Jurkat, Clone E6-1 (cell line): ENCODE measurements around the gene THSD8.
"Not testable (repeated sequence)": the region's sequence is repeated elsewhere in the genome, so short reads cannot be mapped to it uniquely, and the experiment has no call there.

ENCODE experiments used
- DNase-seq: peaks from one replicate; pipeline ENCODE4 v3.0.0-alpha.2; 2011; ENCODE audit warnings: low read depth, low spot score
- H3K4me3 ChIP-seq: 2 replicates; pipeline ENCODE4 v1.5.1; 2011; ENCODE audit warnings: mild to moderate bottlenecking, low read length, control low read depth, moderate library complexity

Gene THSD8

DNA sequence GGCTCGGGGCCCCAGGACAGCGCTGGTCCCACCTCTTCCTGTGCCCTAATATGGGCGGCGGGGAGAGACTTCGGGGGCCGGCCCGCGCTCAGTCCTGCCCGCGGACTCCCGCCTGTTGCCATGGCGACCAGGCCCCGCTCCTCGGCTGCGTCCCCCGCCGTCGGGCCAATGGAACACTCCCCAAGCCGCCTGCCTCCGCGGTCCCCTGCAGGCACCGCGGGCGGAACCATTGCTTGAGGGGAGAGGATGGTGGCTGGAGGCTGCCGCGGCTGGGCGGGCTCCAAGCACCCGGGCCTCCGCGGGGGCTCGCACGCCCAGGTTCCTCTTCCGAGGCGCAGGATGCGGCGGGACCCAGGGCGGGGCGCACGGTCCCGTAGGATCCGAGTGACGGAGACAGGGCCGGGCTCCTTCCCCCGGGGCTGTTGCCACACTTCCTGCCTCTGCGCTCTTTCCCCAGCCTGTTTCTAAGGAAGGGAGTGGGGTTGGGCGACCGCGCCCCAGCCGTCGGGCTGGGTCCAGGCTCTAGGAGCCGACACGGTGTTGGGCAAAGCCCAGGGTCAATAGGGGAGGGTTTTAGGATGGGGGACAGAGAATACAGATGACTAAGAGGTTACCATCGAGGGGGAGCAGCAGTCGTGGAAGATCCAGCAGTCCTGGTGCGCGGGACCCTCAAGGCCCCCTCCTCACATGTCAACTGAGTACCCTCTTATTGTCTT lies 11.8 kb upstream of the THSD8 start:
- H3K4me3 ChIP-seq = peak overlapping the region; percentile 88
- no peak for DNase-seq

DNA sequence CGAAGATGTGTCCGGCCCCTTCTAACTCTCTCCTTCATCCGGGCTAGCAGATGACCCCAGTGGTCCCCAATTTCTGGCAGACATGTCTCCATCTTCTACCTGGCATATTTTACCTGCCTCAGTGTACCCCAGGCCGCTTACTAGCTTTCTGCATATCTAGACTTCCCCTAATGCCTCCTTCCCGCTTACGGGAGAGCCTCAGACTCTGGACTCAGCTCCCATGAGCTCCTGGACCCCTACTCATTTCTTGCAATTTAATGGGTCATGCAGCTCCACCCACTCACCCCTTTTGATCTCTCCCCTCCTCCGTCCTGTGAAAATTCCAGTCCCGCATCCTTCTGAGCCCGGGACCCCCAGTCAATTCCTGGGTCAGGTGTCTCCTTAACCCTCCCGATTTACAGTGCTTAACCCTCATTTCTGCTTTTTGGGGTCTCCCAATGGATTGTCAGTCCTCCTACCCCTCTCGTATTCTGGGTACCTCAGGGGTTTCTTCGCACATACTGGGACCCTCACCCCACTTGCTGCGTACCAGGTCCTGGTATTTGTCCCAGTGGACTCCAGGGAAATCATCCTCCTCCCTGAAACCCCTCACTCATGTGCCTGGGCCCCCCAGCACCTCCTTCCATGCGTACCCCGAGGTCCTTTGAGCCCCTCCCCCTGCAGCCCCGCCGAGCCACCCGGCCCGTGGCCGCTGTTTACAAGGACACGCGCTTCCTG lies 11.1 kb upstream of the THSD8 start:
- peak overlapping the region; percentile 88 for H3K4me3 ChIP-seq
- no peak for DNase-seq

DNA sequence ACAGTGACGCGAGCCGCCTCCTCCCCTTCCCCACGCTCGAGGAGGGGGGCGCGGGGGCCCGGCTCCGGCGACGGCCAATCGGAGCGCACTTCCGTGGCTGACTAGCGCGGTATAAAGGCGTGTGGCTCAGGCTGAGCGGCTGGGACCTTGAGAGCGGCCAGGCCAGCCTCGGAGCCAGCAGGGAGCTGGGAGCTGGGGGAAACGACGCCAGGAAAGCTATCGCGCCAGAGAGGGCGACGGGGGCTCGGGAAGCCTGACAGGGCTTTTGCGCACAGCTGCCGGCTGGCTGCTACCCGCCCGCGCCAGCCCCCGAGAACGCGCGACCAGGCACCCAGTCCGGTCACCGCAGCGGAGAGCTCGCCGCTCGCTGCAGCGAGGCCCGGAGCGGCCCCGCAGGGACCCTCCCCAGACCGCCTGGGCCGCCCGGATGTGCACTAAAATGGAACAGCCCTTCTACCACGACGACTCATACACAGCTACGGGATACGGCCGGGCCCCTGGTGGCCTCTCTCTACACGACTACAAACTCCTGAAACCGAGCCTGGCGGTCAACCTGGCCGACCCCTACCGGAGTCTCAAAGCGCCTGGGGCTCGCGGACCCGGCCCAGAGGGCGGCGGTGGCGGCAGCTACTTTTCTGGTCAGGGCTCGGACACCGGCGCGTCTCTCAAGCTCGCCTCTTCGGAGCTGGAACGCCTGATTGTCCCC lies 10.4 kb upstream of the THSD8 start, which contains the start of gene JUNB:
TSS of gene JUNB (plus strand) at position 142 of the 706 bp plus-strand sequence. CDS start at position 428, 286 bp downstream.
- peak within 1 kb of the TSS; percentile 88 for H3K4me3 ChIP-seq
- DNase-seq = peak; percentile 91

GRCh38 chr19:12792051-12792852 lies 9.6 kb upstream of the THSD8 start:
- peak; percentile 76 for DNase-seq
- H3K4me3 ChIP-seq = peak overlapping the region; percentile 88

DNA sequence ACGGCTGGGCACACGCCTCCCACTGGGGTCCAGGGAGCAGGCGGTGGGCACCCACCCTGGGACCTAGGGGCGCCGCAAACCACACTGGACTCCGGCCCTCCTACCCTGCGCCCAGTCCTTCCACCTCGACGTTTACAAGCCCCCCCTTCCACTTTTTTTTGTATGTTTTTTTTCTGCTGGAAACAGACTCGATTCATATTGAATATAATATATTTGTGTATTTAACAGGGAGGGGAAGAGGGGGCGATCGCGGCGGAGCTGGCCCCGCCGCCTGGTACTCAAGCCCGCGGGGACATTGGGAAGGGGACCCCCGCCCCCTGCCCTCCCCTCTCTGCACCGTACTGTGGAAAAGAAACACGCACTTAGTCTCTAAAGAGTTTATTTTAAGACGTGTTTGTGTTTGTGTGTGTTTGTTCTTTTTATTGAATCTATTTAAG lies 9.0 kb upstream of the THSD8 start:
- DNase-seq = no peak
- H3K4me3 ChIP-seq = peak overlapping the region; percentile 88

DNA sequence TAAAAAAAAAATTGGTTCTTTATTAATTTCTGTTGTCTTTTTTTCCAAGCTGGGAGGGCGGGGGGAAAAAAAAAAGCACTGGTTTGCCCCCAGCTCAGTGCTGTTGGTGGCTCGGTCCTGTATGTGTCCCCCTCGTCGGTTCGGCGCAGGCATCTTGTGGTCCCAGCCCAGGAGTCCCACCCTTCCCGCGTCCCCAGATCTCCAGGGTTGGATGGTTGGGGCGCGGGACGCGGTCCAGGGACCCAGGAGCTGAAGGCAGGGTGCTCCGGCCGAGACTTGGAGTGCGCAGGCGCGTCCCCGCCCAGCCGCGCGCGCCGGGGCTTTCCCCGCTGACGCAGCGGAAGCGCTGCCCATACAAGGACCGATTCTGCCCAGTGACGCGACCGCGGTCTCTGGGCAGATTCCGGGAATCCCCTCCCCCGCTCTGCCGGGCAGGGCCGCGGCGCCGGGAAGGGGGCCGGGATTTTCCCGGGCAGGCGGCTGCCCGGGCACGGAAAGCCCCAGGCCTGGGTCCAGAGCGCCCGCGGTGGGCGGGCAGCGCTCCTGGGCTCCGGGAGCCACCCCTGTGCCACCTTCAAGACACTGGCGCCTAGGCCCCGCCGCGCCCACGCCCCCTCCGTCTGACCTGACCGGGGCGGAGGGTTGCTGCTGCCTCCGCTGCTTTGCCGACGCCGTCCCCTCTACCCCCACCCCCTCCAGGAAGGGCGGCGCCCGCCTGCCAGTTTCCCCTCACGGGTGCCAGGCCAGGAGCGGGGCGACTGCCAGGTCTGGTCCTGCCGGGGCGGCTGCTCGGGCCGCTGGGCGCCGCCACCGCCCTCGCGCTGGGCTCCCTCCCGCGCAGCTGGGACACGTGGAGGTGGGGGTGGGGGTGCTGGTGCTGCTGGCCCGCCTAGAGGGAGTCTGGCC lies 8.3 kb upstream of the THSD8 start:
- DNase-seq = peak; percentile 83

GRCh38 chr19:12794196-12794941 lies 7.5 kb upstream of the THSD8 start:
- peak overlapping the region; percentile 88 for H3K4me3 ChIP-seq
- no peak for DNase-seq

More for the DNA sequence above, 8.3 kb upstream of the THSD8 start:
- H3K4me3 ChIP-seq = peak overlapping the region; percentile 88

GRCh38 chr19:12794971-12795381 lies 6.9 kb upstream of the THSD8 start:
- no peak overlapping the region for H3K4me3 ChIP-seq
- DNase-seq = no peak

DNA sequence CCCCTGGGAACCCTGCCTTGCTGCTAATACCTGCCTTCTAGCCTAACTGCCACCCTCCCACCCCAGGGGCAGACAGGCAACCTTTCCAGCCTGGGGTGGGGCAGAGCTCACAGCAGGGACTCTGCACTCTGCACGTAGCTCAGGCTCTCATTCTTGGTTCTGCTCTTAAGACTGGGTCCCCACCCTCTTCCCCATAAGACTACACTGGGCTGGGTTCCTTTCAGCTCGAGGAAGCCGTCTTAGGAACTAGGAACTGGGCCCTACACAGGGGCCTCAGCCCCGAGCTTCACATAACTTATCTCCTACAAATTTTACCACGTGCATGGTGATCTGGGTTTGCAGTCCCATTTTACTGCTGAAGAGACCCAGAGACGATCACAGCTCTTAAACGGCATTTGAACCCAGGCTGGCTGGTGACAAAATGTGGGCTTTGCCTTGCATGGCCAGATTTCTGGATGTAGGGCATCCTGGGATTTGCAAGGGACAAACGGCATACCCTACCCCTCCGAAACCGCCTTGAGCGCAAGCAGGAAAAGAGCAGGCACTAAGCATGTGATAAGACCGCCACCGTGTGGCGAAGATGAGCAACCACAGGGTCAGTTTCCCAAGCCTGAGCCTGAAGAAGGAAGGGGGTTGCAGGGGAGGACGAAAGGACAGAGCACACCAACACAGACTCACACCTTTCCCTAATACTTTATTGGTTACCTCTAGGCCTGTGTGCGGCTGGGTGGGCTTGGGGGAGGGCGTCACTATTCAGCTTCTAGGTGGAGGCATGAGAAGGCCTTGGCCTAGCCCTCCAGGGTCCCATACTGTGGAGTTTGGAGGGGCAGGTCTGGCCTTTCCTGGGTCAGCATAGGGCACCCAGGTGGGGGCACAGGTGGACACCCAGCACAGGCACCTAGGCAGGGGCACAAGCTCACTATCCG lies 5.5 kb upstream of the THSD8 start:
- peak; percentile 76 for DNase-seq
- H3K4me3 ChIP-seq = no peak overlapping the region

DNA sequence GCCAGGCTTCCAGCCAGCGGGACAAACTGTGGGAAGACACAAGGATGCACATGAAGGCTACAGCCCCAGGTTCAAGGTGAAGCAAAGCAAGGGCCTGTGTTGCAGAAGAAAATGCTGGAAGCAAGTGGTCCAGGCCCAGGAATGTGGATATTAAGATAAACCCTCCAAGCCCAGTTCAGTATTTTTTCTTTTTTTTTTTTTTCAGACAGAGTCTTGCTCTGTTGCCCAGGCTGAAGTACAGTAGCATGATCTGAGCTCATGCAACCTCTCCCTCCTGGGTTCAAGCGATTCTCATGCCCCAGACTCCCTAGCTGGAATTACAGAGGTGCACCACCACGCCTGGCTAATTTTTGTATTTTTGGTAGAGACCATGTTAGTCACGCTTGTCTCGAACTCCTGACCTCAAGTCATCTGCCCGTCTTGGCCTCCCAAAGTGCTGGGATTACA lies 4.7 kb upstream of the THSD8 start:
- no peak overlapping the region for H3K4me3 ChIP-seq
- no peak for DNase-seq

- not testable (repeated sequence) for DNase-seq, H3K4me3 ChIP-seq
Observed at GRCh38 chr19:12797607-12798006, 4.3 kb upstream of the THSD8 start.

DNA sequence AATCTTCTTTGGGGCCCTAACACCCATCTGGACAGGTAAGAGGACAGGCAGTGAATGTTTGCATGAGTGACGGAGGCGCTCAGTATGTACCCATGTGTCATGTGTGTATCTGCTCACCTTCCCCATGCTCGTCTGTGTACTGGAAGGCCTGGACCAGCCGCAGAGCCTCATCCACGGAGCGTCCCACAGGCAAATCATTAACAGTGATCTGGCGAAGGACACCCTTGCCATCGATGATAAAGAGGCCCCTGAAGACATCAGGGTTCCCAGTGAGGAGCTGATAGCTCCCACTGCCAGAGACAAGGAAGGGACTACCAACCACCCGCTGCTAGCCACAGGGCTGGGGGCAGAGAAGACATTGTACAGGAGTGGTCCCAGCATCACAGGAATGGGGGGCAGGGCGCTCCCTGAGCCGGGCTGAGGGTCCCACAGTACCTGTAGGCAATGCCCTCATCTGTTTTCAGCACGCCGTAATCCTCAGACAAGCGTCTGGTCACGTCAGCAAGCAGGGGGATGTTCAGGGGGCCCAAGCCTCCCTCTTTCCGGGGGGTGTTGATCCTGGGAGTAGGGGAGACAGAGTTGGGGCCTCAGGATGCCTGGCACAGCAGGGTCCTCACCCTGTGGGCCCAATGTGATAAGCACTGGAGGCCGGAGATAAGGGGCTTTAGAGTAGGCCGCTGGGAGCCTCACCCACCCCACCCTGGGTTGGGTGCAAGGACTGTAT lies 2.0 kb upstream of the THSD8 start:
- no peak overlapping the region for H3K4me3 ChIP-seq

DNA sequence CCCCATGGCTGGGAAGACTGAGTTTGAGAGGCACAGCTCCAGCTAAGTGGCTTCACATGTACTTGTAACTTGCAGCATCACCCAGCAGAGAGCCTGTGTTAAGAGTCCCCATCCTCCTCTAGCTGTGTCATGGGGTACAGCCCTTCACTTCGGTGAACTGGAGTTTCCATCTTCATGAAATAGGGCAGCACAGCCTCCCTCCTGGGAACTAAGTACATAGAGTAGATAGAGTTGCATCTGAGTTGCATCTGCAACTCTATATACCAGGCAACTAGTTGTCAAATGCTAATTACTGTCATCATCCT lies 1.5 kb upstream of the THSD8 start:
- DNase-seq = no peak
- H3K4me3 ChIP-seq = no peak overlapping the region; the same call in 1 of the 2 replicates

More for the DNA sequence above, 2.0 kb upstream of the THSD8 start:
- DNase-seq = no peak

DNA sequence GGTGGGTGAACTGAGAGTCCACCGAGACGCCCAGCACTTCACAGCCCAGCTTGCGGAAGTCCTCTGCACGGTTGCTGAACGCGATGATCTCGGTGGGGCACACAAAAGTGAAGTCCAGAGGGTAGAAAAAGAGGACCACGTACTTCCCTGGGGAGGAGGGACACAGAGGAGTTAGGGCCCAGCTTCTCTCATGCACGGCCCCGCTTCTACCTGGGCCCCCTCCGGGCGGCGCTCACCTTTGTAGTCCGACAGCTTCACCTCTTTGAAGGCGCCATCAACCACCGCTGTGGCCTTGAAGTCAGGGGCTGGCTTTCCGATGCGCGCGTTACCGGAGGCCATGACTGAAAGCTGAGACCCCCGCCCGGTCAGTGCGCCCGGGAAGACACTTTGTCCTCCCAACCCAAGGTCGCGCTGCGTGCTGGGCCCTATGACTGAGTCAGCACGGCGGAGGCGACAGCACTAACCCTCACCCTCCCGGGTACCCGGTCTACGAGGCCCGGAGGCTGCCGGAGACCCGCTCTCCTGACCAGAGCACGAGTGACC lies 875 bp upstream of the THSD8 start:
- H3K4me3 ChIP-seq = peak overlapping the region; percentile 83
- DNase-seq = no peak

DNA sequence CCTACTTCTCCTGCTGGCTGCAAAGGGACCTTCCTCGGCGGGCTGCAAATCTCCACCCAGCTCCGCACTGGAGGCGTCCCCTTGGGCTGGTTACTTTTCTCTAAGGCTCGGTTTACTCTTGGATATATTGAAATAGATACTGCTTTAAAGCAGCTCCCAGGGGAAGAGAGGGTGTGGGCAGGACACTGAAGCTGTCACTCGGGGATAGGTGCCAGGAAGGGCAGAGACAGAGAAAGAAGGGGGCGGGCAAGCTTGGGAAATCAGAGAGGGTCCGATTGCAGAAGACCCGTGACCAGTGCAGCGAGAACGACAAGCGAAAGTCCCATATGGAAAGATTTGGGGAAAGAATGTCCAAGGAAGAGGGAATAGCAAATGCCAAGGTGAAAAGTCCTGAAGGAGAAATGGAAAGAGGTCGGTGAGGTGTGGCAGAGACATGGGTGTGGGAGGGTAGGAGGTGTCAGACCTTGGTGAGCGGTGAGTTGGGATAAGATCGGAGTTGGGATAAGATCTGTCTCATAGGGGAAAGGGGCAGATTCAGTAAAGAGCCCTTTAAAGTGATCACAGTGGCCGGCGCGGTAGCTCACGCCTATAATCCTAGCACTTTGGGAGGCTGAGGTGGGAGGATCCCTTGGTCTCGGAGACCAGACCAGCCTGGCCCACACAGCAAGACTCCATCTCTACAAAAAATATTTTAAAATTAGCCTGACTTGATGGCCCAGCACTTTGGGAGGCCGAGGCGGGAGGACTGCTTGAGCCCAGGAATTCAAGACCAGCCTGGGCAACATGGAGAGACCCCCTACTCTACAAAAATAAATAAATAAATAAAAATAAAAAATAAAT lies 618 bp downstream of the THSD8 start:
- DNase-seq = no peak
- H3K4me3 ChIP-seq = peak overlapping the region; percentile 83
